Omental fat pad (tissue), 4 donors: ENCODE measurements around the gene CMIP. TPM values are rescaled to one million over a fixed set of nuclear protein-coding genes. Genes with fewer than 3 reads are reported as not detected.

Source experiments
- ATAC-seq: fragments of 150-250 bp; one replicate; pipeline ENCODE4 v1.9.1; 2016; ENCODE audit warnings: mild to moderate bottlenecking, moderate library complexity; ENCODE audit not compliant: low FRiP score
- DNase-seq: peaks from one replicate; pipeline ENCODE4 v3.0.0-alpha.2; 2019; ENCODE audit warnings: low spot score
- CTCF ChIP-seq, 3 donors: fragments of 450-650 bp; IDR thresholded peaks; one replicate each; pipeline ENCODE4 v1.5.1; 2016 to 2017; ENCODE audit warnings: antibody characterized with exemption in 3 of 3, mild to moderate bottlenecking in 3 of 3, moderate library complexity in 2 of 3
- total RNA-seq, 4 donors: library from RNA; depleted of rRNA; stranded (reverse); fragments of >200 nt; gene quantifications; one replicate each; pipeline ENCODE4 v1.1.0, GENCODE V29; 2016

The CMIP gene
- total RNA-seq, 4 donors from 2014 or later, result 15.8 to 52.8 (median 32.0) TPM

GRCh38 chr16:81481207-81481821 is 36.7 kb downstream of the CMIP start:
- TF ChIP-seq CTCF (IDR thresholded peaks at IDR 0.05), result no peak
- no peak for DNase-seq
- no peak for ATAC-seq

GRCh38 chr16:81482329-81483063 is 37.9 kb downstream of the CMIP start:
- DNase-seq, result no peak
- TF ChIP-seq CTCF (IDR thresholded peaks at IDR 0.05), result no peak
- ATAC-seq, result no peak

GRCh38 chr16:81483064-81483969 is 38.7 kb downstream of the CMIP start:
- ATAC-seq, result no peak
- DNase-seq, result no peak
- no peak for TF ChIP-seq CTCF (IDR thresholded peaks at IDR 0.05)

GRCh38 chr16:81483970-81484595 is 39.5 kb downstream of the CMIP start:
- DNase-seq, result no peak
- no peak for TF ChIP-seq CTCF (IDR thresholded peaks at IDR 0.05)
- ATAC-seq, result no peak

- TF ChIP-seq CTCF (IDR thresholded peaks at IDR 0.05), result no peak
Measured at GRCh38 chr16:81484908-81485624, 40.5 kb downstream of the CMIP start.

GRCh38 chr16:81485824-81486539 is 41.4 kb downstream of the CMIP start:
- DNase-seq (no peak), ATAC-seq (no peak)
- TF ChIP-seq CTCF (IDR thresholded peaks at IDR 0.05), result no peak

More at GRCh38 chr16:81484908-81485624, 40.5 kb downstream of the CMIP start:
- no peak for DNase-seq
- no peak for ATAC-seq
